T1000 (cell line): ENCODE results near the gene PTPRF.

Experiments used
- DNase-seq: peaks from one replicate; lab custom pipeline; 2025; ENCODE audit warnings: mixed read lengths; lab: John Stamatoyannopoulos, UW

Gene PTPRF

GRCh38 chr1:43605157-43605556, 74.5 kb downstream of the PTPRF start:
- DNase-seq = no peak

GRCh38 chr1:43605766-43606165, 75.1 kb downstream of the PTPRF start:
- no peak for DNase-seq

GRCh38 chr1:43606624-43607023, 75.9 kb downstream of the PTPRF start:
- DNase-seq = no peak

GRCh38 chr1:43608827-43609226, 78.1 kb downstream of the PTPRF start:
- DNase-seq = no peak

- no peak for DNase-seq
Observed at GRCh38 chr1:43610339-43610738, 79.7 kb downstream of the PTPRF start.

GRCh38 chr1:43611950-43612349, 81.3 kb downstream of the PTPRF start:
- no peak for DNase-seq

- DNase-seq = no peak
Observed at GRCh38 chr1:43612406-43612805, 81.7 kb downstream of the PTPRF start.

GRCh38 chr1:43613075-43613942, 82.6 kb downstream of the PTPRF start:
- no peak for DNase-seq

- DNase-seq = no peak
Observed at GRCh38 chr1:43614211-43614610, 83.5 kb downstream of the PTPRF start.

- DNase-seq = no peak
Observed at GRCh38 chr1:43614891-43615290, 84.2 kb downstream of the PTPRF start.

- no peak for DNase-seq
Observed at GRCh38 chr1:43616383-43616782, 85.7 kb downstream of the PTPRF start.

GRCh38 chr1:43617011-43617410, 86.3 kb downstream of the PTPRF start:
- DNase-seq = no peak

GRCh38 chr1:43617668-43618067, 87.0 kb downstream of the PTPRF start:
- no peak for DNase-seq

- no peak for DNase-seq
Observed at GRCh38 chr1:43618521-43619313, 88.0 kb downstream of the PTPRF start.

- no peak for DNase-seq
Observed at GRCh38 chr1:43619314-43619790, 88.7 kb downstream of the PTPRF start.

- DNase-seq = no peak
Observed at GRCh38 chr1:43619996-43620920, 89.6 kb downstream of the PTPRF start.

- DNase-seq = no peak
Observed at GRCh38 chr1:43620956-43621355, 90.3 kb downstream of the PTPRF start.

GRCh38 chr1:43621386-43621785, 90.7 kb downstream of the PTPRF start:
- DNase-seq = no peak

GRCh38 chr1:43621861-43622260, 91.2 kb downstream of the PTPRF start:
- no peak for DNase-seq

- no peak for DNase-seq
Observed at GRCh38 chr1:43622471-43622870, 91.8 kb downstream of the PTPRF start.

GRCh38 chr1:43622901-43623780, 92.5 kb downstream of the PTPRF start:
- DNase-seq = no peak
